Naive B cell (primary cell): ENCODE measurements around the gene NOL4L. TPM values are rescaled to one million over a fixed set of nuclear protein-coding genes. Genes with fewer than 3 reads are reported as not detected.
A peak's percentile ranks its signal among the peaks of the same experiment; 100 is the strongest.

ENCODE experiments used
- ATAC-seq, 2 donors: fragments of 150-1000 bp; cut with Tn5 transposase; 2 replicates each; pipeline ENCODE4 v1.10.0; 2021; ENCODE audit warnings: low read depth in 2 of 2, mild to moderate bottlenecking in 2 of 2, moderate library complexity in 2 of 2
- DNase-seq: peaks from one replicate; pipeline ENCODE4 v3.0.0; 2022
- H3K27ac Mint-ChIP-seq, 6 donors: one replicate each; pipeline ENCODE4 v1.8.0; 2020 to 2022; ENCODE audit warnings: mild to moderate bottlenecking in 6 of 6, mixed read lengths in 6 of 6, moderate library complexity in 5 of 6, inconsistent platforms in 2 of 6
- H3K27me3 Mint-ChIP-seq, 3 donors: one replicate each; pipeline ENCODE4 v1.8.0; 2021 to 2022; ENCODE audit warnings: mixed read lengths in 3 of 3, mild to moderate bottlenecking in 1 of 3
- H3K36me3 Mint-ChIP-seq, 2 donors: one replicate each; pipeline ENCODE4 v1.8.0; 2020 to 2022; ENCODE audit warnings: mixed read lengths in 2 of 2, inconsistent platforms in 1 of 2, mild to moderate bottlenecking in 1 of 2
- H3K4me1 Mint-ChIP-seq, 3 donors: one replicate each; pipeline ENCODE4 v1.8.0; 2020 to 2022; ENCODE audit warnings: mixed read lengths in 3 of 3, inconsistent platforms in 1 of 3, mild to moderate bottlenecking in 1 of 3, moderate library complexity in 1 of 3
- H3K4me3 Mint-ChIP-seq, 8 donors: one replicate each; pipeline ENCODE4 v1.8.0; 2020 to 2022; ENCODE audit warnings: mild to moderate bottlenecking in 8 of 8, mixed read lengths in 8 of 8, moderate library complexity in 8 of 8, inconsistent platforms in 2 of 8
- H3K9me3 Mint-ChIP-seq, 7 donors: one replicate each; pipeline ENCODE4 v1.8.0; 2020 to 2022; ENCODE audit warnings: mixed read lengths in 7 of 7, mild to moderate bottlenecking in 5 of 7, inconsistent platforms in 2 of 7, moderate library complexity in 1 of 7
- polyA plus RNA-seq, 6 donors: library from polyadenylated mRNA; unstranded; fragments of 300-500 nt; fragmentation: Illumina TruSeq; gene quantifications; one replicate each; pipeline ENCODE4 v1.2.3, GENCODE V29; 2021; ENCODE audit warnings: low read depth in 6 of 6

The NOL4L gene
- polyA plus RNA-seq, 6 donors from 2014 or later, result 1.3 to 4.2 (median 1.5) TPM; not detected in 1

DNA sequence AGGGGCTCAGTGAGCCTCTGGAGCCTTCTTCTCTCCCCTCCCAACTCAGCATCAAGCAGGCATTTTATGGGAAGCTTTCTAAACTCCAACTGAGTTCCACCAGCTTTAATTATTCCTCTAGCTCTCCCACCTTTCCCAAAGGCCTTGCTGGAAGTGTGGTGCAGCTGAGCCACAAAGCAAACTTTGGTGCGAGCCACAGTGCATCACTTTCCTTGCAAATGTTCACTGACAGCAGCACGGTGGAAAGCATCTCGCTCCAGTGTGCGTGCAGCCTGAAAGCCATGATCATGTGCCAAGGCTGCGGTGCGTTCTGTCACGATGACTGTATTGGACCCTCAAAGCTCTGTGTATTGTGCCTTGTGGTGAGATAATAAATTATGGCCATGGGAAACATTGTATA lies 148.2 kb downstream of the NOL4L start:
- H3K36me3 Mint-ChIP-seq, result peaks cover 18 to 25% of the 10 kb centered on the region in 2 donors
- ATAC-seq (no peak), DNase-seq (no peak)
- H3K4me3 Mint-ChIP-seq, result peak overlapping the region in 1 of 8 donors; percentile 19
- H3K9me3 Mint-ChIP-seq, result no peaks in the 10 kb centered on the region
- peak overlapping the region in 2 of 6 donors; percentile 53 to 87 for H3K27ac Mint-ChIP-seq
- peaks cover 8 to 26% (median 14%) of the 10 kb centered on the region in 3 donors for H3K4me1 Mint-ChIP-seq
- no peaks in the 10 kb centered on the region for H3K27me3 Mint-ChIP-seq

DNA sequence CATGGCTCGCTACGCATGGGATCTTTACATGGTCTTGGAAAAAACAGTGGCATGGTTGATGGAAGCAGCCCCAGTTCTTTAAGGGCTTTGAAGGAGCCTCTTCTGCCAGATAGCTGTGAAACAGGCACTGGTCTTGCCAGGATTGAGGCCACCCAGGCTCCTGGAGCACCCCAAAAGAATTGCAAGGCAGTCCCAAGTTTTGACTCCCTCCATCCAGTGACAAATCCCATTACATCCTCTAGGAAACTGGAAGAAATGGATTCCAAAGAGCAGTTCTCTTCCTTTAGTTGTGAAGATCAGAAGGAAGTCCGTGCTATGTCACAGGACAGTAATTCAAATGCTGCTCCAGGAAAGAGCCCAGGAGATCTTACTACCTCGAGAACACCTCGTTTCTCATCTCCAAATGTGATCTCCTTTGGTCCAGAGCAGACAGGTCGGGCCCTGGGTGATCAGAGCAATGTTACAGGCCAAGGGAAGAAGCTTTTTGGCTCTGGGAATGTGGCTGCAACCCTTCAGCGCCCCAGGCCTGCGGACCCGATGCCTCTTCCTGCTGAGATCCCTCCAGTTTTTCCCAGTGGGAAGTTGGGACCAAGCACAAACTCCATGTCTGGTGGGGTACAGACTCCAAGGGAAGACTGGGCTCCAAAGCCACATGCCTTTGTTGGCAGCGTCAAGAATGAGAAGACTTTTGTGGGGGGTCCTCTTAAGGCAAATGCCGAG lies 148.8 kb downstream of the NOL4L start:
- Mint-ChIP-seq H3K36me3 (peaks cover 18 to 25% of the 10 kb centered on the region in 2 donors), H3K27ac (peak overlapping the region in 2 of 6 donors; percentile 53 to 82)
- no peak for ATAC-seq

DNA sequence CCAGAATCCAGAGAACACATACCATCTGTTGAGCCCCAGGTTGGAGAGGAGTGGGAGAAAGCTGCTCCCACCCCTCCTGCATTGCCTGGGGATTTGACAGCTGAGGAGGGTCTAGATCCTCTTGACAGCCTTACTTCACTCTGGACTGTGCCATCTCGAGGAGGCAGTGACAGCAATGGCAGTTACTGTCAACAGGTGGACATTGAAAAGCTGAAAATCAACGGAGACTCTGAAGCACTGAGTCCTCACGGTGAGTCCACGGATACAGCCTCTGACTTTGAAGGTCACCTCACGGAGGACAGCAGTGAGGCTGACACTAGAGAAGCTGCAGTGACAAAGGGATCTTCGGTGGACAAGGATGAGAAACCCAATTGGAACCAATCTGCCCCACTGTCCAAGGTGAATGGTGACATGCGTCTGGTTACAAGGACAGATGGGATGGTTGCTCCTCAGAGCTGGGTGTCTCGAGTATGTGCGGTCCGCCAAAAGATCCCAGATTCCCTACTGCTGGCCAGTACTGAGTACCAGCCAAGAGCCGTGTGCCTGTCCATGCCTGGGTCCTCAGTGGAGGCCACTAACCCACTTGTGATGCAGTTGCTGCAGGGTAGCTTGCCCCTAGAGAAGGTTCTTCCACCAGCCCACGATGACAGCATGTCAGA lies 149.6 kb downstream of the NOL4L start:
- H3K27me3 Mint-ChIP-seq, result no peaks in the 10 kb centered on the region
- ATAC-seq (no peak), DNase-seq (no peak)
- peaks cover 5 to 14% (median 9%) of the 10 kb centered on the region in 3 donors for H3K4me1 Mint-ChIP-seq
- H3K27ac Mint-ChIP-seq, result peak overlapping the region in 1 of 6 donors; percentile 82
- H3K4me3 Mint-ChIP-seq, result no peak overlapping the region
- no peaks in the 10 kb centered on the region for H3K9me3 Mint-ChIP-seq
- H3K36me3 Mint-ChIP-seq, result peaks cover 18 to 25% of the 10 kb centered on the region in 2 donors

More for the DNA sequence above, 148.8 kb downstream of the NOL4L start:
- no peak for DNase-seq
- Mint-ChIP-seq H3K4me1 (peaks cover 5 to 22% (median 9%) of the 10 kb centered on the region in 3 donors), H3K4me3 (no peak overlapping the region), H3K27me3 (no peaks in the 10 kb centered on the region), H3K9me3 (no peaks in the 10 kb centered on the region)

DNA sequence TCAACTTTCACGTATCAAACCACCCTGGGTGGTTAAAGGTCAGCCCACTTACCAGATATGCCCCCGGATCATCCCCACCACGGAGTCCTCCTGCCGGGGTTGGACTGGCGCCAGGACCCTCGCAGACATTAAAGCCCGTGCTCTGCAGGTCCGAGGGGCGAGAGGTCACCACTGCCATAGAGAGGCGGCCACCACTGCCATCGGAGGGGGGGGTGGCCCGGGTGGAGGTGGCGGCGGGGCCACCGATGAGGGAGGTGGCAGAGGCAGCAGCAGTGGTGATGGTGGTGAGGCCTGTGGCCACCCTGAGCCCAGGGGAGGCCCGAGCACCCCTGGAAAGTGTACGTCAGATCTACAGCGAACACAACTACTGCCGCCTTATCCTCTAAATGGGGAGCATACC lies 150.7 kb downstream of the NOL4L start:
- Mint-ChIP-seq H3K4me3 (no peak overlapping the region), H3K9me3 (no peaks in the 10 kb centered on the region), H3K27me3 (no peaks in the 10 kb centered on the region), H3K36me3 (peaks cover 18 to 25% of the 10 kb centered on the region in 2 donors), H3K27ac (no peak overlapping the region), H3K4me1 (peaks cover 5 to 10% (median 6%) of the 10 kb centered on the region in 3 donors)
- no peak for ATAC-seq
- DNase-seq, result no peak

DNA sequence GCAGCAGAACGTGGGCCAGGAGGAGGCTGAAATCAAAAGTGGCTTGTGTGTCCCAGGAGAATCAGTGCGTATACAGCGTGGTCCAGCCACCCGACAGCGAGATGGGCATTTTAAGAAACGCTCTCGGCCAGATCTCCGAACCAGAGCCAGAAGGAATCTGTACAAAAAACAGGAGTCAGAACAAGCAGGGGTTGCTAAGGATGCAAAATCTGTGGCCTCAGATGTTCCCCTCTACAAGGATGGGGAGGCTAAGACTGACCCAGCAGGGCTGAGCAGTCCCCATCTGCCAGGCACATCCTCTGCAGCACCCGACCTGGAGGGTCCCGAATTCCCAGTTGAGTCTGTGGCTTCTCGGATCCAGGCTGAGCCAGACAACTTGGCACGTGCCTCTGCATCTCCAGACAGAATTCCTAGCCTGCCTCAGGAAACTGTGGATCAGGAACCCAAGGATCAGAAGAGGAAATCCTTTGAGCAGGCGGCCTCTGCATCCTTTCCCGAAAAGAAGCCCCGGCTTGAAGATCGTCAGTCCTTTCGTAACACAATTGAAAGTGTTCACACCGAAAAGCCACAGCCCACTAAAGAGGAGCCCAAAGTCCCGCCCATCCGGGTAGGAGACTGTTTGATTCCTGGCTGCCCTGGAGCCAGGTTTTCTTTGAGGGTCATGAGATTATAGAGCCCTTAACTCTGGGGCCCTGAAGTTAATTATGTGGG lies 151.7 kb downstream of the NOL4L start:
- H3K27me3 Mint-ChIP-seq, result no peaks in the 10 kb centered on the region
- peak overlapping the region in 1 of 8 donors; percentile 16 for H3K4me3 Mint-ChIP-seq
- peak overlapping the region in 1 of 6 donors; percentile 33 for H3K27ac Mint-ChIP-seq
- no peak for ATAC-seq
- H3K9me3 Mint-ChIP-seq, result no peaks in the 10 kb centered on the region
- DNase-seq, result no peak
- H3K4me1 Mint-ChIP-seq, result peaks cover under 1 to 2% (median under 1%) of the 10 kb centered on the region in 3 donors
- peaks cover 20 to 24% of the 10 kb centered on the region in 2 donors for H3K36me3 Mint-ChIP-seq

DNA sequence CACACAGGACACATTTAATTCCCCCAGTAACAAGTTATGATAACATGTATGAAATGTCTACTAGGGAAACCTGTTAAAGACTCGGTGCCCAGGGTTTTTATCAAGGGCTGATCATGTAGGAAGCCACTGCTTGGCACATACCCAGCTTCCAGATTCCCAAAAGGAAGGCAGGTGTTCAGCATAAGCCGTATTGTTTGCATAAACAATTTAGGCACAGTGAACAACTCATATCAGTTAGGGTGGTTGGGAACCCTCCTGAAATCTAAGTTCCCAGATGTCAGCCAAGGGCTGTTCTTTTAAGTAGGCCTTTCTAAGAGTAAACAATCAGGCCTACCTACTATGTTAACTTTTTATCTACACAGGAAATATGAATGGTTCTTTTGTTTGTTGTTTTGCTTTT lies 152.9 kb downstream of the NOL4L start:
- Mint-ChIP-seq H3K36me3 (peaks cover 28 to 34% of the 10 kb centered on the region in 2 donors), H3K4me3 (no peak overlapping the region), H3K4me1 (peaks cover 0 to 5% (median 0%) of the 10 kb centered on the region in 3 donors), H3K9me3 (no peaks in the 10 kb centered on the region), H3K27ac (peak overlapping the region in 2 of 6 donors; percentile 2 to 33), H3K27me3 (no peaks in the 10 kb centered on the region)
- ATAC-seq (no peak), DNase-seq (no peak)

DNA sequence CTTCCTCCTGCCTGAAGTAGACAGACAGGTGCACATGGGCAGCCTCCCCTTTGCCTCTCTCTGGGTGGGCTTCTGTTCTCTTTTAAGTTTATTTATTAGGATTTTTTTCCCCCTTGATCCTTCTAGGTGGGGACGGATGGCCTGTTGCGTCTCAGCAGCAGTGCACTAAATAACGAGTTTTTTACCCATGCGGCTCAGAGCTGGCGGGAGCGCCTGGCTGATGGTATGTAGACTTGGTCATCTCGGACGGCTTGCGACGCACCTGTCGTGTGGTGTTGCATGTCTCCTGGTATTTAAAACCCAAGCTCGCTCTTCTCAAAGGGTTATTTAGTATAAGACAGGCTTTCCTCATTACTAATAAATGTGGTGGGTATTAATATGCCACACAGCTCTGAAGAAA lies 153.7 kb downstream of the NOL4L start:
- H3K27me3 Mint-ChIP-seq, result no peaks in the 10 kb centered on the region
- no peak overlapping the region for H3K4me3 Mint-ChIP-seq
- DNase-seq (no peak), ATAC-seq (no peak)
- H3K36me3 Mint-ChIP-seq, result peaks cover 32 to 38% of the 10 kb centered on the region in 2 donors
- H3K27ac Mint-ChIP-seq, result no peak overlapping the region
- H3K9me3 Mint-ChIP-seq, result no peaks in the 10 kb centered on the region
- peaks cover 0 to 10% (median 0%) of the 10 kb centered on the region in 3 donors for H3K4me1 Mint-ChIP-seq

DNA sequence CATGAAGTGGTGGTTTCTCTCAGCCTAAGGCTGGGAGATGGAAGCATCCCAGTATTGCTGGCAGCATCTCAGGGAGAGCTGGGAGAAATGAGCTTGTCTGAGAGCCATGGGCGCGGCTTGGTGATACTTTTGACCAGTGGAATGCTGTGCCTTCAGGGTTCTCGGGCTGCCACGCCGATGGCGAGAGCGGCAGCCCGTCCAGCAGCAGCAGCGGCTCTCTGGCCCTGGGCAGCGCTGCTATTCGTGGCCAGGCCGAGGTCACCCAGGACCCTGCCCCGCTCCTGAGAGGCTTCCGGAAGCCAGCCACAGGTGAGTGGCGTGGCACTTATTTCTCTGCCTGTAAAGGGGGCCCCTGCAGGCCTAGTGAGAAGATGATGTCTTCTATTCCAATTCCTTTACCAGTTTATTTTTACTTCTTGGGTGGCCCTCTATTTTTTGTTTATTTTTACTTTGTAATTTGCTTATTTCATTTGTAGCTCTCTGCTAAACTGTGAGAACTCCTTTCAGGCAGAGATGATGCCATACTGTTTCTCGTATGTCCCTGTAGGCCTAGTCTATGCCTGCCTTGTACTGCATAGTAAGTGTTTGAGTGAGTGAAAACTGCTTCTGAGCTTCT lies 155.3 kb downstream of the NOL4L start:
- no peak for ATAC-seq
- Mint-ChIP-seq H3K27me3 (no peaks in the 10 kb centered on the region), H3K9me3 (no peaks in the 10 kb centered on the region), H3K4me3 (no peak overlapping the region), H3K4me1 (peaks cover 0 to 10% (median 0%) of the 10 kb centered on the region in 3 donors), H3K36me3 (peaks cover 32 to 38% of the 10 kb centered on the region in 2 donors), H3K27ac (peak overlapping the region in 1 of 6 donors; percentile 27)
- DNase-seq, result no peak

DNA sequence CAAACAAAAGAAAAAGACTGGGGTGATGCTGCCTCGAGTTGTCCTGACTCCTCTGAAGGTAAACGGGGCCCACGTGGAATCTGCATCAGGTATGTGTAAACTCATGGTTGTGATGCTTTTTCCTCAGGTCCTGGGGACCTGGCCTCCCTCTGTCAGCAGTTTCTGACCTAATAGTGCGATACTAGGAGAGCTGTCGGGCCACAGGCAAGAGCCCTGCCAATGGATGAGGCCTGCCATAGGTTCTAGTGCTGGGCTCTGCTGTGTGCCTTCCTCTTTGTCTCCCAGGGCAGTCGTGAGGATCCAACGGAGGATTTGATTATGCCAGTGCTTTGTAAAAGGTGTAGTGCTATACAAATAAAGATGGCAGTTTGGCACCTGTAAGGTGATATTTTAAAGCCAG lies 155.8 kb downstream of the NOL4L start:
- DNase-seq, result no peak
- Mint-ChIP-seq H3K4me3 (no peak overlapping the region), H3K9me3 (no peaks in the 10 kb centered on the region), H3K4me1 (peaks cover 0 to 10% (median 0%) of the 10 kb centered on the region in 3 donors), H3K36me3 (peaks cover 32 to 38% of the 10 kb centered on the region in 2 donors), H3K27me3 (no peaks in the 10 kb centered on the region), H3K27ac (peak overlapping the region in 1 of 6 donors; percentile 14)
- no peak for ATAC-seq

DNA sequence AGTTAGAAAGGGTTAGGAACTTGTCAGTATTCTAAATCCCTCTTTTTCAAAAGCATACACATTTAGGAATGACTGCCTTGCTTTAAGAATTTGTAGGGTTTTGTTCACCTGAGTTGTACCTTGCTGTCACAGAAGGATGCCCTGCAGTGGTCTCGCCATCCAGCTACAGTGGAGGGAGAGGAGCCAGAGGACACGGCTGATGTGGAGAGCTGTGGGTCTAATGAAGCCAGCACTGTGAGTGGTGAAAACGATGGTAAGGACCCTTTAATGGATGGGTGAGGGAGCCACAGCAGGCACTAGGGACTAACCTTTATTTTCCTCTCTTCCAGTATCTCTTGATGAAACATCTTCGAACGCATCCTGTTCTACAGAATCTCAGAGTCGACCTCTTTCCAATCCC lies 157.1 kb downstream of the NOL4L start:
- H3K27me3 Mint-ChIP-seq, result no peaks in the 10 kb centered on the region

DNA sequence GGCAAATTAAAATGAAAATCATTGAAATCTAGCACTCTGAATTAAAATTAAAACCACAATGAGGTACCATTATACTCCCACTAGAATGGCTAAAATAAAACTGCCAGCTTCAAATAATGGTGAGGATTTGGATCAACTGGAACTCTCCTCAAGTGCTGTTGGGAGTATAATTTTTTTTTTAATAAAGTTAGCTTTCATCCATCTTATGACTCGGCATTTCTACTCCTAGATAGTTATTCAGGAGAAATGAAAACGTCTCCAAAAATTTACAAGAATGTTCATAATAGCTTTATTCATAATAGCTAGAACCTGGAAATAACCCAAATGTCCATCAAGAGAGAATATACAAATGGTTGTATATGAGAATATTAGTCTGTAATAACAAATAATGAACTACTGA lies 163.8 kb downstream of the NOL4L start:
- H3K27me3 Mint-ChIP-seq, result no peaks in the 10 kb centered on the region
- no peak for DNase-seq
- H3K4me3 Mint-ChIP-seq, result no peak overlapping the region
- H3K36me3 Mint-ChIP-seq, result peaks cover 0 to 4% of the 10 kb centered on the region in 2 donors
- no peak overlapping the region for H3K27ac Mint-ChIP-seq
- H3K4me1 Mint-ChIP-seq, result peaks cover 4 to 16% (median 4%) of the 10 kb centered on the region in 3 donors
- ATAC-seq, result no peak
- H3K9me3 Mint-ChIP-seq, result no peaks in the 10 kb centered on the region

More for the DNA sequence above, 157.1 kb downstream of the NOL4L start:
- no peak for ATAC-seq
- H3K36me3 Mint-ChIP-seq, result peaks cover 22 to 33% of the 10 kb centered on the region in 2 donors
- no peaks in the 10 kb centered on the region for H3K9me3 Mint-ChIP-seq
- H3K4me3 Mint-ChIP-seq, result no peak overlapping the region
- peaks cover 0 to 10% (median 0%) of the 10 kb centered on the region in 3 donors for H3K4me1 Mint-ChIP-seq
- peak overlapping the region in 3 of 6 donors; percentile 5 to 89 (median 48) for H3K27ac Mint-ChIP-seq
- no peak for DNase-seq

DNA sequence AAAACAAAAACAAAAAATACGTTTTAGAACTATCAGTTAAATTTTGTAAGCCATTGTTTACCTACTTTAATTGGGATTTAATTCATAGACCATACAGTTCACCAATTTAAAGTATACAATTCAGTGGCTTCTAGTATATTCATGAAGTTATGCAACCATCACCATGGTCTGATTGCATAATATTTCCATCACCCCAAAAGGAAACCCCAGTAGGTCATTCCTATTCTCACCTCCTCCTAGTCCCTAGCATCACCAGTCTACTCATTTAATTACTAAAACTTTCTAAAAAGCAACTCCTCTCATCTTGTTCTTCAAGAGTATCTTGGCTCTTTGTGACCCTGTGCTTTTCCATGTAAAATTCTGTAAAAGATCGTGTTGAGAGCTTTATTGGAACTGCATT lies 166.8 kb downstream of the NOL4L start:
- no peaks in the 10 kb centered on the region for H3K9me3 Mint-ChIP-seq
- no peak overlapping the region for H3K27ac Mint-ChIP-seq
- no peak for DNase-seq
- ATAC-seq, result no peak
- no peak overlapping the region for H3K4me3 Mint-ChIP-seq
- peaks cover 28 to 41% (median 30%) of the 10 kb centered on the region in 3 donors for H3K4me1 Mint-ChIP-seq
- no peaks in the 10 kb centered on the region for H3K27me3 Mint-ChIP-seq
- H3K36me3 Mint-ChIP-seq, result peaks cover under 1 to 4% of the 10 kb centered on the region in 2 donors

DNA sequence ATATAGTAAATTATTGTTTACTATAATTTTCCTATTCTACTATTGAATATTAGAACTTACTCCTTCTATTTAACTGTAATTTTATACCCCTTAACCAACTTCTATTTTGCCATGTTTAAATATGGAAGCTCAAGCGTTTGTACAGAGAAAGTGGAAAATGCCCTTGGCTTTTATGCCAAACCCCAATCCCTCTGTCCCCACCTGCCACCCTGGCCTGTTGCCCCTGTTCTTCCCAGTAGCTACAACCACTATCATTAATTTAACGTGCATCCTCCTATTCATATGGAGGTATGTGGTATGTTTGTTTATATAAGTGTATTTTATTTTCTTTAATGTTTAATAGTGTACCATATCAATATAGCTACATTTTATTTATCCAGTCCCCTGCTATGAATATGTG lies 168.9 kb downstream of the NOL4L start:
- Mint-ChIP-seq H3K4me1 (peaks cover 46 to 50% (median 49%) of the 10 kb centered on the region in 3 donors), H3K27ac (no peak overlapping the region), H3K9me3 (no peaks in the 10 kb centered on the region), H3K4me3 (no peak overlapping the region), H3K27me3 (no peaks in the 10 kb centered on the region), H3K36me3 (peaks cover 0 to 8% of the 10 kb centered on the region in 2 donors)
- DNase-seq (no peak), ATAC-seq (no peak)
